ENCODE measurements around the gene AJM1.

AJM1 gene

DNA sequence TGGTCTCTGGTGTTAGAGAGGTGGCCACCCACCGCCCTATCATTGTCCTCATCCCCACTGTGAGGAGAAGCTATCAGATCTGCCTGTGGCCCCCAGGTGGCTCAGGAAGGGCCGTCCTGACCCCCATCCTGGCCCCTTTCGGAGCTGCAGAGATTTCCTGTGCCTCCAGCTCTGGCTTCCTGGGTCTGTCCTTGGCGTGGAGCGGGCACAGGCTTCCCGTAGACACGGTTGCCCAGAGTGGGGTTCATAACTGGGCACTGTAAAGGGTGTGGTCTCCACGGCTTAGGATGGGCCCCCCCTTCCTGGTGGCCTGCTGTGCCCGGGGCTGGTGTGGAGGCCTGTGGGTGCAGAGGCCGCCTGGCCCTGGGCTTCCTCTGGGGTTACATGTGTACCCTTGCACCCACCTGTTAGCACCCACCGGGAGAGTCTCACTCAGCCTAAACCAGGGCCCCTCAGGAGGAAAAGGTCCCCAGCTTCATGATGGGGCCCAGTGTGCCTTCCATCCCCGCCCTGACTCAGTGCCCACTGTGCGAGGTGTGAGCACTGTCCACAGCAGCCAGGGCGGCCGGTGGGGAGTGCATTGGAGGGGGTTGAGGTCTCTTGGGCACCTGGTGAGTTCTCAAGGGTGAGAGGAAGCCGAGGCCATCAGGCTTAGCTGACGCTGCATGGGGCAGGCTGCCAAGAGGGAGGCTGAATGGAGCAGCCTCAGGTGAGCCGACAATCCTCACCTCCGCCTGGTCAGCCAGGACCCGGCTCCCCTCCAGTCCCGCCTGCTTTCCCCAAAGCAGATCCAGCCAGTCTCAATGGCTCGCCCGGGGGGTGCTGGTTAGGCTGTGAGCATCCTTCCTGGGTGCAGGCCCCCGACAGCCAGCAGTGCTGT, 15.3 kb upstream of the AJM1 start:
- Histone ChIP-seq H3K36me3 (peaks cover 84% of the 10 kb centered on the region), H3K4me3 (ENCODE audit: low read depth, low read length) (no peak overlapping the region), H3K27me3 (no peaks in the 10 kb centered on the region), H3K4me1 (no peaks in the 10 kb centered on the region), H3K9me3 (no peaks in the 10 kb centered on the region)
- TF ChIP-seq, protein P1, sequence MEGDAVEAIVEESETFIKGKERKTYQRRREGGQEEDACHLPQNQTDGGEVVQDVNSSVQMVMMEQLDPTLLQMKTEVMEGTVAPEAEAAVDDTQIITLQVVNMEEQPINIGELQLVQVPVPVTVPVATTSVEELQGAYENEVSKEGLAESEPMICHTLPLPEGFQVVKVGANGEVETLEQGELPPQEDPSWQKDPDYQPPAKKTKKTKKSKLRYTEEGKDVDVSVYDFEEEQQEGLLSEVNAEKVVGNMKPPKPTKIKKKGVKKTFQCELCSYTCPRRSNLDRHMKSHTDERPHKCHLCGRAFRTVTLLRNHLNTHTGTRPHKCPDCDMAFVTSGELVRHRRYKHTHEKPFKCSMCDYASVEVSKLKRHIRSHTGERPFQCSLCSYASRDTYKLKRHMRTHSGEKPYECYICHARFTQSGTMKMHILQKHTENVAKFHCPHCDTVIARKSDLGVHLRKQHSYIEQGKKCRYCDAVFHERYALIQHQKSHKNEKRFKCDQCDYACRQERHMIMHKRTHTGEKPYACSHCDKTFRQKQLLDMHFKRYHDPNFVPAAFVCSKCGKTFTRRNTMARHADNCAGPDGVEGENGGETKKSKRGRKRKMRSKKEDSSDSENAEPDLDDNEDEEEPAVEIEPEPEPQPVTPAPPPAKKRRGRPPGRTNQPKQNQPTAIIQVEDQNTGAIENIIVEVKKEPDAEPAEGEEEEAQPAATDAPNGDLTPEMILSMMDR (IDR thresholded peaks at IDR 0.05; ENCODE audit: low read depth, low read length), result no peak
- DNase-seq, result no peak

GRCh38 chr9:136827794-136828473, 14.3 kb upstream of the AJM1 start:
- peaks cover 91% of the 10 kb centered on the region for H3K36me3 ChIP-seq
- no peak for DNase-seq
- no peaks in the 10 kb centered on the region for H3K4me1 ChIP-seq
- TF ChIP-seq, protein P1 (IDR thresholded peaks at IDR 0.05; ENCODE audit: low read depth, low read length), result no peak
- no peaks in the 10 kb centered on the region for H3K9me3 ChIP-seq
- no peaks in the 10 kb centered on the region for H3K27me3 ChIP-seq
- no peak overlapping the region for H3K4me3 ChIP-seq (ENCODE audit: low read depth, low read length)

DNA sequence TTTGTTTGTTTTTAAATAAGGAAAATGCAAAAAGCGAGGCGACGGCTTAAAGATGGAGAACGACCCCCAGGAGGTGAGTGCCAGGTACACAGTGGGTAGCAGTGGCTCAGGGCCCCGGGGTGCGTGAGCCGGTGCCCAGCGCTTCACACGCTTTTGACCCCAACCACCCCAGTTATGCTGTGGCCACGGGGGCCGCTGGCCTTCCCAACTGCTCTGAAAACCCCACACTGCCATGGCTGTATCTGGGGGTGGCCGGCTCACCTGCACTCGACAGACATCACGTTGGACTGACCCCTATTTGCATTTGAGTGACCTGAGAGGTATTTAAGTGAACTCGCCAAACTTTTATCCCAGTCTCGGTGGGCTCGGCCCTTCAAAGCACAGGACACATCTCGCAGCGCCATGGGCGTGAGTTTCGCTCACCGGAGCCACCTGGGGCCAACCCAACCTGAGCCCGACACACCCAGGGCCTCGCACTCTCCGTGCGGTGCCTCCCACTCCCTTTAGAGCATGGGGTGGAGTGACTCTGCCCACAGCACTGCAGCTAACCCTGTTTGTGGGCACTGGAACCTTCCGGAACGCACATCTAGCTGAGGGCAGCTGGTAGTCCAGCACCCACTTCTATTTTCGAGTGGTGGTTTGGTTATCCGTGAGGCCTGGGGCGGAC, 13.7 kb upstream of the AJM1 start:
- H3K36me3 ChIP-seq, result peaks cover 86% of the 10 kb centered on the region

GRCh38 chr9:136829412-136829811, 12.9 kb upstream of the AJM1 start:
- no peak for DNase-seq
- no peak overlapping the region for H3K4me3 ChIP-seq (ENCODE audit: low read depth, low read length)
- TF ChIP-seq, protein P1 (IDR thresholded peaks at IDR 0.05; ENCODE audit: low read depth, low read length), result no peak
- peaks cover 87% of the 10 kb centered on the region for H3K36me3 ChIP-seq
- H3K4me1 ChIP-seq, result no peaks in the 10 kb centered on the region
- no peaks in the 10 kb centered on the region for H3K9me3 ChIP-seq
- no peaks in the 10 kb centered on the region for H3K27me3 ChIP-seq

More for the DNA sequence above, 13.7 kb upstream of the AJM1 start:
- DNase-seq, result no peak
- Histone ChIP-seq H3K4me3 (ENCODE audit: low read depth, low read length) (no peak overlapping the region), H3K9me3 (no peaks in the 10 kb centered on the region), H3K27me3 (no peaks in the 10 kb centered on the region), H3K4me1 (no peaks in the 10 kb centered on the region)
- TF ChIP-seq, protein P1 (IDR thresholded peaks at IDR 0.05; ENCODE audit: low read depth, low read length), result no peak

DNA sequence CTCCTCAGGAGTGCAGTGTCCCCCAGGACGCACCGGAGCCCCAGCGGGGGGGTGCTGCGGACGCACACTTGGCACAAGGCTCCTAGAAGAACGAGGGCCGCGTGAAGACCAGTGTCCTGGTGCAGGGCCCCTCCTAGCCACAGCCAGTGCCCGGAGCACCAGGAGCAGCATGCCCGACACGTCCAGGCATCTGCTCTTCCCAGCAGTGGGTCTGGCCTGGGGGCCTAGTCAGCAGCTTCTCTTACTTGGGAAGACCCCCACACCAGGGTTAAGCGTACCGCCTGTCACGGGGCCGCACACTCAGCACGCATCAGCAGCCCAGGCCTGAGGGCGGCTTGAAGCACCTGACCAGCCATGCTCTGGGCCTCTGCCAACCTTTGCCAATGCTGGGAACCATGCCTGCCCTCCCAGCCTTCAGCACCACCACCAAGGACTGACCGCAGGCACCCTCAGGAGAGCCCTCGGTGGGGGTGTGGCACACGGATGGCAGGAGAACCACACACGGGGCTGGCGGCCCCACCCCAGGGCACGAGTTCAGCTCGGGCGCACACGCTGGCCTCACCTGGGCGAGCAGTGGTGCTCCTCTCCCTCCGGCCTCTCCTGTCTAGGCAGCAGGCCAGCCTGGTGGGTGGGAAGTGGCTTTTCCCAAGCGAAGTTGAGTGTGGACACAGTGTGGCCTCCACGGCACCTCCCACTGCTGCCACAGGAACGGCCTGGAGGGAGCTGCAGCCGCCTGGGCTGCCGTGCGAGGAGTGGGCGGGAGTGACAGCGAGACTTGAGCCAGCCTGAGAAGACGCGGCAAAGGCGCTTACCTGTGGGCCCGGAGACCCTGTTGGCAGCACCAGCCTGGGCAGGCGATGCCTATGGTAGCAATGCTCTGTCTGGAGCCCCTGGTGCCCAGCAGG, 12.0 kb upstream of the AJM1 start:
- Histone ChIP-seq H3K36me3 (peaks cover 84% of the 10 kb centered on the region), H3K4me1 (no peaks in the 10 kb centered on the region), H3K9me3 (no peaks in the 10 kb centered on the region), H3K27me3 (no peaks in the 10 kb centered on the region), H3K4me3 (ENCODE audit: low read depth, low read length) (no peak overlapping the region)
- peak; percentile 4 for DNase-seq
- TF ChIP-seq, protein P1 (IDR thresholded peaks at IDR 0.05; ENCODE audit: low read depth, low read length), result no peak
